ENCODE measurements around the gene PHB1.
A peak's percentile ranks its signal among the peaks of the same experiment; 100 is the strongest.
"Not testable (repeated sequence)": the region's sequence is repeated elsewhere in the genome, so short reads cannot be mapped to it uniquely, and the experiment has no call there.

The PHB1 gene

GRCh38 chr17:49406421-49407061 is 8.1 kb downstream of the PHB1 start:
- no peak for DNase-seq (ENCODE audit: low read depth, low spot score)

GRCh38 chr17:49404906-49405305 is 9.8 kb downstream of the PHB1 start:
- no peak for DNase-seq (ENCODE audit: low read depth, low spot score)

- no peak for DNase-seq (ENCODE audit: low read depth, low spot score)
Measured at GRCh38 chr17:49404361-49404760, 10.3 kb downstream of the PHB1 start.

GRCh38 chr17:49403514-49404289 is 11.0 kb downstream of the PHB1 start:
- DNase-seq (ENCODE audit: low read depth, low spot score), result no peak

- DNase-seq (ENCODE audit: low read depth, low spot score), result no peak
Measured at GRCh38 chr17:49402706-49403105, 12.0 kb downstream of the PHB1 start.

- DNase-seq (ENCODE audit: low read depth, low spot score), result no peak
Measured at GRCh38 chr17:49401971-49402611, 12.6 kb downstream of the PHB1 start.

- DNase-seq (ENCODE audit: low read depth, low spot score), result no peak
Measured at GRCh38 chr17:49399995-49400394, 14.7 kb downstream of the PHB1 start.

- DNase-seq (ENCODE audit: low read depth, low spot score), result no peak
Measured at GRCh38 chr17:49397586-49397985, 17.1 kb downstream of the PHB1 start.

GRCh38 chr17:49393491-49394255 is 21.0 kb downstream of the PHB1 start:
- DNase-seq (ENCODE audit: low read depth, low spot score), result no peak

GRCh38 chr17:49390548-49391324 is 23.9 kb downstream of the PHB1 start:
- DNase-seq (ENCODE audit: low read depth, low spot score), result no peak

- not testable (repeated sequence) for DNase-seq (ENCODE audit: low read depth, low spot score)
Measured at GRCh38 chr17:49389514-49390347, 25.0 kb downstream of the PHB1 start.

- no peak for DNase-seq (ENCODE audit: low read depth, low spot score)
Measured at GRCh38 chr17:49388692-49389513, 25.8 kb downstream of the PHB1 start.

GRCh38 chr17:49388290-49388640 is 26.4 kb downstream of the PHB1 start:
- peak; percentile 3 for DNase-seq (ENCODE audit: low read depth, low spot score)

- no peak for DNase-seq (ENCODE audit: low read depth, low spot score)
Measured at GRCh38 chr17:49387498-49388289, 27.0 kb downstream of the PHB1 start.

- no peak for DNase-seq (ENCODE audit: low read depth, low spot score)
Measured at GRCh38 chr17:49386373-49386772, 28.3 kb downstream of the PHB1 start.

- no peak for DNase-seq (ENCODE audit: low read depth, low spot score)
Measured at GRCh38 chr17:49384951-49385350, 29.7 kb downstream of the PHB1 start.

- no peak for DNase-seq (ENCODE audit: low read depth, low spot score)
Measured at GRCh38 chr17:49383060-49383459, 31.6 kb downstream of the PHB1 start.

- no peak for DNase-seq (ENCODE audit: low read depth, low spot score)
Measured at GRCh38 chr17:49382556-49382955, 32.1 kb downstream of the PHB1 start.

- no peak for DNase-seq (ENCODE audit: low read depth, low spot score)
Measured at GRCh38 chr17:49381793-49382192, 32.9 kb downstream of the PHB1 start.
